ENCODE results near the gene ZNF385B. TPM values are rescaled to one million over a fixed set of nuclear protein-coding genes. Genes with fewer than 3 reads are reported as not detected.

Gene ZNF385B
- total RNA-seq, 1 donor from 2014 or later = 35.8 TPM

DNA sequence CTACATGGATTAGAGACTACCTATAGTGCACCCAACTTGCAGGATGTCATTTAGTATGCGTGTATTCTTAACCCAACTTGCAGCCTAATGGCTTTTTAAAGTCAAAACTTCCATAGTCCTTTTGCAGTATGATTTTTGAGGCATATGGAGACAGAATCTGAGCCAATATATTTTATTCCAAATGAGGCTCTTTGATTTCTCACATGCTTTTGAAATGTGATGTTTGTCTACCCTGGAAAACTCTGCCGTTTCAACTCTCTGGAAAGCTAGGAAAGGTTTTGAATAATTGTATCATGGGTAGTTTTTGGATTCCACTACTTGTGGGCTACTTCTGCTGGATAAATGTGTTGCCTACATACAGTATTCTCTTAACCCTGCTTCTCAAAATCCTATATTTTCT lies 206.6 kb downstream of the ZNF385B start:
- Histone ChIP-seq H3K4me2 (no peak overlapping the region), H3K4me3 (no peak overlapping the region), H4K20me1 (ENCODE audit: low read depth) (no peaks in the 10 kb centered on the region), H3F3A (ENCODE audit: low read depth) (no peaks in the 10 kb centered on the region), H3K9me3 (ENCODE audit: low read depth) (no peaks in the 10 kb centered on the region), H3K36me3 (no peaks in the 10 kb centered on the region), H3K27me3 (no peaks in the 10 kb centered on the region), H3K4me1 (no peaks in the 10 kb centered on the region), H3K9ac (no peak overlapping the region), H2AFZ (replicated peaks) (no peak overlapping the region), H3K79me2 (ENCODE audit: low read depth) (no peaks in the 10 kb centered on the region), H3K27ac (no peak overlapping the region)
- no peaks in the 10 kb centered on the region for H3K4me1 Mint-ChIP-seq
- no peaks in the 10 kb centered on the region for H3K27me3 Mint-ChIP-seq (ENCODE audit: insufficient read depth, low read depth)
- H3K4me3 Mint-ChIP-seq = no peak overlapping the region
- DNase-seq (ENCODE audit: low spot score) = no peak
- H3K9me3 Mint-ChIP-seq = no peaks in the 10 kb centered on the region
- H3K36me3 Mint-ChIP-seq = no peaks in the 10 kb centered on the region
- TF ChIP-seq EZH2 (IDR thresholded peaks at IDR 0.05) = no peak
- TF ChIP-seq, protein P1, sequence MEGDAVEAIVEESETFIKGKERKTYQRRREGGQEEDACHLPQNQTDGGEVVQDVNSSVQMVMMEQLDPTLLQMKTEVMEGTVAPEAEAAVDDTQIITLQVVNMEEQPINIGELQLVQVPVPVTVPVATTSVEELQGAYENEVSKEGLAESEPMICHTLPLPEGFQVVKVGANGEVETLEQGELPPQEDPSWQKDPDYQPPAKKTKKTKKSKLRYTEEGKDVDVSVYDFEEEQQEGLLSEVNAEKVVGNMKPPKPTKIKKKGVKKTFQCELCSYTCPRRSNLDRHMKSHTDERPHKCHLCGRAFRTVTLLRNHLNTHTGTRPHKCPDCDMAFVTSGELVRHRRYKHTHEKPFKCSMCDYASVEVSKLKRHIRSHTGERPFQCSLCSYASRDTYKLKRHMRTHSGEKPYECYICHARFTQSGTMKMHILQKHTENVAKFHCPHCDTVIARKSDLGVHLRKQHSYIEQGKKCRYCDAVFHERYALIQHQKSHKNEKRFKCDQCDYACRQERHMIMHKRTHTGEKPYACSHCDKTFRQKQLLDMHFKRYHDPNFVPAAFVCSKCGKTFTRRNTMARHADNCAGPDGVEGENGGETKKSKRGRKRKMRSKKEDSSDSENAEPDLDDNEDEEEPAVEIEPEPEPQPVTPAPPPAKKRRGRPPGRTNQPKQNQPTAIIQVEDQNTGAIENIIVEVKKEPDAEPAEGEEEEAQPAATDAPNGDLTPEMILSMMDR (IDR thresholded peaks at IDR 0.05) = no peak
- TF ChIP-seq EZH2phosphoT487 (IDR thresholded peaks at IDR 0.05) = no peak
- no peak overlapping the region for H3K27ac Mint-ChIP-seq

DNA sequence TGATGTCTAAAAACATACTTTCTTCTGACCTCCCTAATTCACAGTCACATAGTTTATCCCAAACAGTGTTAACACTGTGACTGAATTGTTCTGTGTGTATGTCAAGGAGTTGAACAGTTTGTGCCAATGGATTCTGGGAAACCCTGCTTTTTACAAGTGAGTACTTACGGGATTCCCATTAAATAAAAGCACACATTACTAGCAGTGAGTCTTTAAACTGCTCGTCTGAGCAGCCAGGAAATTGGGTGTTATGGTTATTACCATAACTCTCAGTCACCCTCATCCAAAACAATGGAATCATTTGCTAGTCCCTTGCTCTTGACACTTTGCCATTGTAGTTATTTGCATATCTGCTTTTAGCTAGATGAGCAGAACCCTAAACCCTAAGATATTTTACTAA lies 209.1 kb downstream of the ZNF385B start:
- Histone ChIP-seq H3K79me2 (ENCODE audit: low read depth) (no peaks in the 10 kb centered on the region), H3K4me2 (no peak overlapping the region), H3K27ac (no peak overlapping the region), H3K9ac (no peak overlapping the region), H3K4me3 (no peak overlapping the region), H2AFZ (replicated peaks) (no peak overlapping the region), H3F3A (ENCODE audit: low read depth) (no peaks in the 10 kb centered on the region), H3K27me3 (no peaks in the 10 kb centered on the region), H4K20me1 (ENCODE audit: low read depth) (no peaks in the 10 kb centered on the region), H3K9me3 (ENCODE audit: low read depth) (no peaks in the 10 kb centered on the region), H3K4me1 (peaks cover 9% of the 10 kb centered on the region), H3K36me3 (no peaks in the 10 kb centered on the region)
- TF ChIP-seq EZH2phosphoT487 (IDR thresholded peaks at IDR 0.05) (no peak), EZH2 (IDR thresholded peaks at IDR 0.05) (no peak)
- TF ChIP-seq, protein P1 (IDR thresholded peaks at IDR 0.05) = no peak
- no peaks in the 10 kb centered on the region for H3K36me3 Mint-ChIP-seq
- DNase-seq (ENCODE audit: low spot score) = no peak
- no peak overlapping the region for H3K27ac Mint-ChIP-seq
- peaks cover 3% of the 10 kb centered on the region for H3K4me1 Mint-ChIP-seq
- H3K27me3 Mint-ChIP-seq (ENCODE audit: insufficient read depth, low read depth) = no peaks in the 10 kb centered on the region
- no peak overlapping the region for H3K4me3 Mint-ChIP-seq
- no peaks in the 10 kb centered on the region for H3K9me3 Mint-ChIP-seq

DNA sequence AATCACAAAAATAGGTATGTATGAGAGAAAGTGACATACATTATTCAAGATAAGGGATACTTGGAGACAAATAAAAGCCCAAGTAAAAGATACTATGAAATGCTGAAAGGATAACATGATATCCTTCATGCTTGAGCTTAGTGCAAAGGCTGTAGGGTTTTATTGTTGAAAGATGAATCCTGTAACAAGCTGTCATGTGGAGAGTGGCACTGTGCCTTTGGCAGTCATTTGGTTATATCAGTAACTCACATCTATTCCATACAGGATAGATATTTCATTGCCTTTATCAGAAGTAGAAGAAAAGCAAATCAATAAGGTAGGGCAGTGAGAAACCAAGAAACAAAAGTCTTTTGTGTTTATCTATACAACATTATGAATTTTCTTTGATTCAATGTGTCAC lies 211.0 kb downstream of the ZNF385B start:
- H3K27me3 Mint-ChIP-seq (ENCODE audit: insufficient read depth, low read depth) = no peaks in the 10 kb centered on the region
- Histone ChIP-seq H3K4me1 (peaks cover 20% of the 10 kb centered on the region), H4K20me1 (ENCODE audit: low read depth) (no peaks in the 10 kb centered on the region), H3K79me2 (ENCODE audit: low read depth) (no peaks in the 10 kb centered on the region), H3K36me3 (no peaks in the 10 kb centered on the region), H2AFZ (replicated peaks) (no peak overlapping the region), H3K27ac (no peak overlapping the region), H3K9ac (no peak overlapping the region), H3K27me3 (no peaks in the 10 kb centered on the region), H3K4me3 (no peak overlapping the region), H3K4me2 (no peak overlapping the region), H3K9me3 (ENCODE audit: low read depth) (no peaks in the 10 kb centered on the region), H3F3A (ENCODE audit: low read depth) (no peaks in the 10 kb centered on the region)
- no peak overlapping the region for H3K27ac Mint-ChIP-seq
- DNase-seq (ENCODE audit: low spot score) = no peak
- no peaks in the 10 kb centered on the region for H3K9me3 Mint-ChIP-seq
- H3K4me3 Mint-ChIP-seq = no peak overlapping the region
- TF ChIP-seq EZH2 (IDR thresholded peaks at IDR 0.05) (no peak), EZH2phosphoT487 (IDR thresholded peaks at IDR 0.05) (no peak)
- TF ChIP-seq, protein P1 (IDR thresholded peaks at IDR 0.05) = no peak
- no peaks in the 10 kb centered on the region for H3K36me3 Mint-ChIP-seq
- H3K4me1 Mint-ChIP-seq = peaks cover 12% of the 10 kb centered on the region

All from neural progenitor cell (in vitro differentiated cells).